Panc1 (cell line): ENCODE measurements around the gene SEPTIN2.

Source experiments
- CTCF ChIP-seq: fragments of 450-650 bp; IDR thresholded peaks from 2 replicates; pipeline ENCODE4 v1.5.1; 2017; ENCODE audit warnings: mild to moderate bottlenecking
- REST ChIP-seq, 2 experiments: IDR thresholded peaks; 2 replicates each; pipeline ENCODE4 v1.6.1; 2011 to 2012; ENCODE audit warnings: low read depth in 2 of 2, control low read depth in 1 of 2, low read length in 1 of 2, mild to moderate bottlenecking in 1 of 2, moderate library complexity in 1 of 2; ENCODE audit not compliant: insufficient read depth in 1 of 2

- TF ChIP-seq CTCF (no peak), REST (IDR thresholded peaks at IDR 0.05; ENCODE audit: insufficient read depth in 1 of 2, low read depth in 2 of 2, low read length in 1 of 2) (no peak)
Observed at GRCh38 chr2:241358470-241358869, 42.7 kb downstream of the SEPTIN2 start.
